Tibial nerve (tissue), 4 donors: ENCODE data around the gene ZP2. TPM values are rescaled to one million over a fixed set of nuclear protein-coding genes. Genes with fewer than 3 reads are reported as not detected.
"Not testable (repeated sequence)": the region's sequence is repeated elsewhere in the genome, so short reads cannot be mapped to it uniquely, and the experiment has no call there.

Experiments used
- DNase-seq, 2 donors: peaks; one replicate each; pipeline ENCODE4 v3.0.0-alpha.2; 2019; ENCODE audit warnings: low spot score in 2 of 2
- H3K27ac ChIP-seq, 4 donors: fragments of 200-600 bp; sonication (generic) in 3 of 4; one replicate each; pipeline ENCODE4 v1.5.1; 2017 to 2019; ENCODE audit warnings: mild to moderate bottlenecking in 1 of 4
- H3K27me3 ChIP-seq, 2 donors: fragments of 200-600 bp; sonication (generic) in 1 of 2; one replicate each; pipeline versions ENCODE4 v1.5.1 to v1.6.0; 2017 to 2019
- H3K36me3 ChIP-seq, 3 donors: fragments of 200-600 bp; sonication (generic); one replicate each; pipeline ENCODE4 v1.5.1; 2018 to 2019
- H3K4me1 ChIP-seq, 4 donors: fragments of 200-600 bp; sonication (generic) in 3 of 4; one replicate each; pipeline ENCODE4 v1.5.1; 2017 to 2019
- H3K4me3 ChIP-seq, 4 donors: fragments of 200-600 bp; sonication (generic) in 3 of 4; one replicate each; pipeline ENCODE4 v1.5.1; 2017 to 2019; ENCODE audit warnings: mild to moderate bottlenecking in 1 of 4, moderate library complexity in 1 of 4
- H3K9me3 ChIP-seq, 4 donors: fragments of 200-600 bp; sonication (generic) in 3 of 4; one replicate each; pipeline ENCODE4 v1.5.1; 2017 to 2019
- CTCF ChIP-seq, 5 experiments: fragments of 200-600 bp in 3 of 5; fragments of 450-650 bp in 2 of 5; sonication (generic) in 3 of 5; IDR thresholded peaks; one replicate each; pipeline ENCODE4 v1.5.1; 2016 to 2019; ENCODE audit warnings: antibody characterized with exemption in 5 of 5, mild to moderate bottlenecking in 3 of 5, moderate library complexity in 2 of 5
- EP300 ChIP-seq, 2 donors: sonication (generic); formaldehyde crosslinking; IDR thresholded peaks; one replicate each; pipeline ENCODE4 v1.6.1; 2017; ENCODE audit warnings: antibody characterized with exemption in 2 of 2, mild to moderate bottlenecking in 1 of 2
- POLR2A ChIP-seq, 2 donors: fragments of 450-650 bp; IDR thresholded peaks; one replicate each; pipeline ENCODE4 v1.6.1; 2017; ENCODE audit warnings: antibody characterized with exemption in 2 of 2, mild to moderate bottlenecking in 2 of 2, moderate library complexity in 2 of 2
- WGBS, 2 donors: methylation state at CpG; one replicate each; pipeline ENCODE4 v1.1.5; 2018; 5-methylcytosine and 5-hydroxymethylcytosine counted together
- total RNA-seq, 4 donors: library from RNA; depleted of rRNA; stranded (reverse); fragments of >200 nt; gene quantifications; one replicate each; pipeline ENCODE4 v1.1.0, GENCODE V29; 2016

The ZP2 gene
- total RNA-seq, 4 donors from 2014 or later, result not detected

DNA sequence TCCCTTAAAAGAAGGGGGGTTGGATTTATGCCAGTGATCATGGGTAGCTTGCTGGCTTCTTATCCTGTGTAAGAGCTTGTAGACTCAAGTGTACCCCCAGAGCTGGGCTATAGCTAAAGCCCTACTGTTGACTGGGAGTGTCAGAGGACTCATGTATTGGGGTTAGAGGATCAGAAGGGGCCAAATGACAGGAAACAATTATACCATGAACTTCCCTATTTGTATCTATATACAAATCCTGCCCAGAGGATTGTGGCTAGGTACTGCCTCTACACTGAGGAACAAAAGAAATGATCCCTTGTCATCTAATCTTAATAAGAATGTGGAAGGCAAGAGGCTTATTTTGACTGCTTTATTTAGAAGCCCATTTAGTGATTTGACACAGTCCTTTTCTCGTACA is 14.3 kb downstream of the ZP2 start:
- Histone ChIP-seq H3K9me3 (no peaks in the 10 kb centered on the region), H3K27ac (no peak overlapping the region), H3K36me3 (no peaks in the 10 kb centered on the region), H3K4me3 (no peak overlapping the region), H3K4me1 (no peaks in the 10 kb centered on the region), H3K27me3 (peaks cover 0 to 13% of the 10 kb centered on the region in 2 donors)
- DNase-seq, result no peak
- TF ChIP-seq POLR2A (IDR thresholded peaks at IDR 0.05), result no peak
- no peak for TF ChIP-seq CTCF (IDR thresholded peaks at IDR 0.05)
- no peak for TF ChIP-seq EP300 (IDR thresholded peaks at IDR 0.05)
- WGBS, 2 donors, result 86 to 94% methylated on average over 1 of the region's 1 CpG

DNA sequence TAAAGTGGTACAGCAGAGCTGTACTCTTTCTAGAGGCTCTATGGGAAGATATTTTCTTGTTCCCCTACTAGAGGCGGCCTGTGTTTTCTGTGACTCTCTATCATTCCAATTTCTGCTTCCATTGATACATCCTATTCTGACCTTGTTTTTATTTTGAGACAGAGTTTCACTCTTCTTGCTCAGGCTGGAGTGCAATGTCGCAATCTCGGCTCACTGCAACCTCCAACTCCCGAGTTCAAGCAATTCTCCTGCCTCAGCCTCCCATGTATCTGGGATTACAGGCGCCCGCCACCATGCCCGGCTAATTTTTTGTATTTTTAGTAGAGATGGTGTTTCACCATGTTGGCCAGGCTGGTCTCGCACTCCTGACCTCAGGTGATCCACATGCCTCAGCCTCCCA is 16.0 kb downstream of the ZP2 start:
- H3K27ac ChIP-seq, H3K4me1 ChIP-seq, H3K36me3 ChIP-seq, H3K4me3 ChIP-seq, H3K9me3 ChIP-seq, DNase-seq: not testable (repeated sequence)
- peaks cover 0 to 18% of the 10 kb centered on the region in 2 donors for H3K27me3 ChIP-seq
- 92 to 98% methylated on average over 8 of the region's 8 CpGs for WGBS, 2 donors

DNA sequence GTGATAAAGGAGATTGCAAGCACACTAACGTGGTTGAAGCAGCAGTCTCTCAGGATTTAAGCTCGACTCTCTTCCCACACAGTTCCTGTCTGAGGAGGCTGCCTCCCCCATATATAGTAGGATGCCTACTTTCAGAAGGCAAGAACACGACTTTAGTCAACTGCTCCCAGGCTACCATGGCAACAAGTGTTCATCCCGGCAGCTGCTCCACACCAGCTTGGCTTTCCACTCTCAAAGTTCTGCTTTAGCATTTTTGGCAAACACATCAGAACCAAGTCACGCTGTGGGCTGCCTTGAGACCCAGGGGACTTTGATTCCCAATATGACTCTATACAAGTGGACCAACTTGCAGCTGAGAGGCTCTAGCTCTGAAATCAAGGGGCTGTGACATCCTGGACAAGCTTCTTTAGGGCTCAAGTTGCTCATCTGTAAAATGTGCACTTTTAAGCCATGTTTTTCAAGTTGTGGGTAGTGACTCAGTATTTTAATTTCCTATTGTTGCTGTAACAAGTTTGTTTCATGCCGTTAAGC is 16.5 kb downstream of the ZP2 start:
- WGBS, 2 donors, result 29 to 35% methylated on average over 6 of the region's 6 CpGs
- no peak overlapping the region for H3K4me3 ChIP-seq
- no peak for DNase-seq
- no peaks in the 10 kb centered on the region for H3K36me3 ChIP-seq
- no peaks in the 10 kb centered on the region for H3K4me1 ChIP-seq
- H3K27ac ChIP-seq, result no peak overlapping the region
- H3K27me3 ChIP-seq, result peaks cover 0 to 18% of the 10 kb centered on the region in 2 donors
- TF ChIP-seq CTCF (IDR thresholded peaks at IDR 0.05), result no peak
- TF ChIP-seq EP300 (IDR thresholded peaks at IDR 0.05), result no peak
- no peak for TF ChIP-seq POLR2A (IDR thresholded peaks at IDR 0.05)
- peaks cover 0 to 3% (median 0%) of the 10 kb centered on the region in 4 donors for H3K9me3 ChIP-seq

DNA sequence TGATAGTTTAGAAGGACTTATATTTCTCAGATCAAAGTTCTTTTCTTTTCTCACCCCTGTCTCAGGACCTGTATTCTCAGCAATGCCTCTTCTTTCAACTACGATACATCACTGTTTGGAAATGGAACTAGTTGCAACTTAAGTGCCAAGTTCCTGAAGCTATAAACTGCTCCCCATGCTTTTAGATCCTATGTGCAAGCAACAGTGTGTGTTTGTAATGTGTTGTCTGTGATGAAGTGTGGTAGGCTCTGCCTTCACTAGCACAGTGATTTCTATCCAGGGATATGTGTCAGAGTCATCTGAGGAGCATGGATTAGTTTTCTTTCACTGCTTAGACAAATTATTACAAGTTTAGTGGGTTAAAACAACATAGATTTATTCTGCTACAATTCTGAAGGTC is 18.4 kb downstream of the ZP2 start:
- TF ChIP-seq CTCF (IDR thresholded peaks at IDR 0.05), result no peak
- TF ChIP-seq EP300 (IDR thresholded peaks at IDR 0.05), result no peak
- no peak for TF ChIP-seq POLR2A (IDR thresholded peaks at IDR 0.05)
- WGBS, 2 donors, result 33 to 63% methylated on average over 1 of the region's 1 CpG
- H3K27me3 ChIP-seq, result peaks cover 0 to 18% of the 10 kb centered on the region in 2 donors

GRCh38 chr16:21190599-21190998 is 20.8 kb downstream of the ZP2 start:
- Histone ChIP-seq H3K4me1 (peaks cover 0 to 7% (median 0%) of the 10 kb centered on the region in 4 donors), H3K36me3 (no peaks in the 10 kb centered on the region), H3K27ac (no peak overlapping the region), H3K27me3 (peaks cover 0 to 18% of the 10 kb centered on the region in 2 donors), H3K9me3 (peaks cover 0 to 3% (median 0%) of the 10 kb centered on the region in 4 donors), H3K4me3 (no peak overlapping the region)
- DNase-seq, result no peak
- TF ChIP-seq EP300 (IDR thresholded peaks at IDR 0.05) (no peak), CTCF (IDR thresholded peaks at IDR 0.05) (no peak), POLR2A (IDR thresholded peaks at IDR 0.05) (no peak)

More for the DNA sequence above, 18.4 kb downstream of the ZP2 start:
- Histone ChIP-seq H3K27ac (no peak overlapping the region), H3K9me3 (peaks cover 0 to 3% (median 0%) of the 10 kb centered on the region in 4 donors), H3K4me3 (no peak overlapping the region), H3K36me3 (no peaks in the 10 kb centered on the region), H3K4me1 (peaks cover 0 to 7% (median 0%) of the 10 kb centered on the region in 4 donors)
- no peak for DNase-seq

DNA sequence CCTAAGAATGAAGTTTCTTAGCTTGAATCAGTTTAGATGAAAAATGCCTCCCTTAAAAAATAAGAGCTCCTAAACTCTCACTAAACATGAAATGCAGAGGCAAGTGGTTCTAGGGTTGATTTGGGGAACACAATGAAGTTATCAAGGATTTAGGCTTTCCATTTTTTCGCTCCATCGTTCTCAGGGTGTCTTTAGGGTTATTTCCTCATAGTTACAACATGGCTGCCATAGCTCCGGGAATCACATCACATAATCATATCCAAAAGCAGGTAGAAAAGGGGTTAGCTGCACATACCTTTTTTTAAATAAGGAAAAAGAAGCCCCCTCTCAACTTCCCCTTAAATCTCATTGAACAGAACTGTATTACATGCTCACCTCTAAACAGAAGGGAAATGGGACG is 21.4 kb downstream of the ZP2 start:
- no peak for DNase-seq
- Histone ChIP-seq H3K9me3 (peaks cover 0 to 3% (median 0%) of the 10 kb centered on the region in 4 donors), H3K4me1 (peaks cover 0 to 7% (median 0%) of the 10 kb centered on the region in 4 donors), H3K4me3 (no peak overlapping the region), H3K27ac (no peak overlapping the region), H3K36me3 (no peaks in the 10 kb centered on the region), H3K27me3 (peaks cover 0 to 18% of the 10 kb centered on the region in 2 donors)
- WGBS, 2 donors, result 91 to 92% methylated on average over 4 of the region's 4 CpGs
- TF ChIP-seq POLR2A (IDR thresholded peaks at IDR 0.05), result no peak
- TF ChIP-seq EP300 (IDR thresholded peaks at IDR 0.05), result no peak
- TF ChIP-seq CTCF (IDR thresholded peaks at IDR 0.05), result no peak
